ENCODE measurements around the gene TLL2.

DNA sequence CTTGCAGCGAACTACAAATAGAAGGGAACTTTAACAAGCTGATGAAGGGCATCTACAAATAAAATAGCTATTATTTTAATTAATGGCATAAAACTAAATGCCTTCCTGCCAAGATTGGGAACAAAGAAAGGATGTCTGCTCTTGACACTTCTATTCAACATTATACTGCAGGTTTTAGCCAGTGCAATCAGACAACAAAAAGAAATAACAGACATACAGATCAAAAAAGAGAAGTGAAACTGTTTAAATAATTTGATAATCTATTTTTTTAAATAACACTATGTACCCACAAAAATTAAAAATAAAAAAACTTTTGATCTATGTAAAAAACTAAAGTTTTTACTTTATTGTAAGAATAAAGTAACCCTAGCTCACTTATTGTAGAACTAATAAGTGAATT lies 22.4 kb upstream of the TLL2 start:
- TF ChIP-seq FOXM1 (IDR thresholded peaks at IDR 0.05; ENCODE audit: borderline replicate concordance, low read depth) = no peak
- no peak for TF ChIP-seq RAD21 (IDR thresholded peaks at IDR 0.05; ENCODE audit: low read depth)
- TF ChIP-seq, protein P1, sequence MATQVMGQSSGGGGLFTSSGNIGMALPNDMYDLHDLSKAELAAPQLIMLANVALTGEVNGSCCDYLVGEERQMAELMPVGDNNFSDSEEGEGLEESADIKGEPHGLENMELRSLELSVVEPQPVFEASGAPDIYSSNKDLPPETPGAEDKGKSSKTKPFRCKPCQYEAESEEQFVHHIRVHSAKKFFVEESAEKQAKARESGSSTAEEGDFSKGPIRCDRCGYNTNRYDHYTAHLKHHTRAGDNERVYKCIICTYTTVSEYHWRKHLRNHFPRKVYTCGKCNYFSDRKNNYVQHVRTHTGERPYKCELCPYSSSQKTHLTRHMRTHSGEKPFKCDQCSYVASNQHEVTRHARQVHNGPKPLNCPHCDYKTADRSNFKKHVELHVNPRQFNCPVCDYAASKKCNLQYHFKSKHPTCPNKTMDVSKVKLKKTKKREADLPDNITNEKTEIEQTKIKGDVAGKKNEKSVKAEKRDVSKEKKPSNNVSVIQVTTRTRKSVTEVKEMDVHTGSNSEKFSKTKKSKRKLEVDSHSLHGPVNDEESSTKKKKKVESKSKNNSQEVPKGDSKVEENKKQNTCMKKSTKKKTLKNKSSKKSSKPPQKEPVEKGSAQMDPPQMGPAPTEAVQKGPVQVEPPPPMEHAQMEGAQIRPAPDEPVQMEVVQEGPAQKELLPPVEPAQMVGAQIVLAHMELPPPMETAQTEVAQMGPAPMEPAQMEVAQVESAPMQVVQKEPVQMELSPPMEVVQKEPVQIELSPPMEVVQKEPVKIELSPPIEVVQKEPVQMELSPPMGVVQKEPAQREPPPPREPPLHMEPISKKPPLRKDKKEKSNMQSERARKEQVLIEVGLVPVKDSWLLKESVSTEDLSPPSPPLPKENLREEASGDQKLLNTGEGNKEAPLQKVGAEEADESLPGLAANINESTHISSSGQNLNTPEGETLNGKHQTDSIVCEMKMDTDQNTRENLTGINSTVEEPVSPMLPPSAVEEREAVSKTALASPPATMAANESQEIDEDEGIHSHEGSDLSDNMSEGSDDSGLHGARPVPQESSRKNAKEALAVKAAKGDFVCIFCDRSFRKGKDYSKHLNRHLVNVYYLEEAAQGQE (IDR thresholded peaks at IDR 0.05; ENCODE audit: low read depth) = no peak
- TF ChIP-seq NFIC (IDR thresholded peaks at IDR 0.05) = no peak
- no peak for TF ChIP-seq TAF1 (IDR thresholded peaks at IDR 0.05; ENCODE audit: low read depth)
- no peak for TF ChIP-seq CREB1 (IDR thresholded peaks at IDR 0.05; ENCODE audit: low read depth)
- TF ChIP-seq YY1 (IDR thresholded peaks at IDR 0.05; ENCODE audit: low read depth) = no peak
- no peak for TF ChIP-seq EP300 (IDR thresholded peaks at IDR 0.05; ENCODE audit: borderline replicate concordance)
